SKM-1 treated with dmso at 0.1 percent for 144 hours (cell line): ENCODE results near the gene ARSG.
"Not testable (repeated sequence)": the region's sequence is repeated elsewhere in the genome, so short reads cannot be mapped to it uniquely, and the experiment has no call there.

ENCODE experiments used
- DNase-seq: peaks from one replicate; lab custom pipeline; 2025; ENCODE audit not compliant: unreplicated experiment; lab: John Stamatoyannopoulos, UW

ARSG gene

DNA sequence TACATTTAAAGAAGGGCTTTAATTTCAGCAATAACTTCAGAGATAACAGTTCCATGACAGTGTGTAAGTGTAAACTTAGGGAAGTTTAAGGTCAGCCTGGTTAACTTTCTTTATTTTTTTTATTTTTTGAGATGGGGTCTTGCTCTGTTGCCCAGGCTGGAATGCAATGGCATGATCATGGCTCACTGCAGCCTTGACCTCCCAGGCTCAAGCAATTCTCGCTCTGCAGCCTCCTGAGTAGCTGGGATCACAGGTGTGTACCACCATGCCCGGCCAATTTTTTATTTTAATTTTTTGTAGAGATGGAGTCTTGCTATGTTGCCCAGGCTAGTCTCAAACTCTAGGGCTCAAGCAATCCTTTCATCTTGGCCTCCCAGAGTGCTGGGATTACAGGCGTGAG is 15.0 kb upstream of the ARSG start:
- DNase-seq, result not testable (repeated sequence)

DNA sequence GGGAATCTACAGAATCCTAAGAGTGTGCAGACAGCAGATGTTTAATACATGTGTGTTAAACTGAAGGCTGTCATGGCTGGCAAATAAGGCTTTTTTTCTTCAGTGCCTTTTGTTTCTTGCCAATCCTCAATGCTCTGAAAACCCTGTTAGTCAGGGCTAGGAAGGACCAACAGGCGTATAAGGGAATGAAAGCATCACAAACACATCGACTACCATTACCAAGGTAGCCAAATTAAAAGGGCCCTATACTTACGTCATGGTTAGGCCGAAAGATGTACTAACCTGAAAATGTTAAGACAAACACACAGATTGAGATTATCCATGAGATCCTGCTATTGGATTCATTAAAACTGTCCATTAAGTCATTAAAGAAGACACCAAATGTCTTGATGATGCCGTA is 13.5 kb upstream of the ARSG start:
- DNase-seq, result no peak

DNA sequence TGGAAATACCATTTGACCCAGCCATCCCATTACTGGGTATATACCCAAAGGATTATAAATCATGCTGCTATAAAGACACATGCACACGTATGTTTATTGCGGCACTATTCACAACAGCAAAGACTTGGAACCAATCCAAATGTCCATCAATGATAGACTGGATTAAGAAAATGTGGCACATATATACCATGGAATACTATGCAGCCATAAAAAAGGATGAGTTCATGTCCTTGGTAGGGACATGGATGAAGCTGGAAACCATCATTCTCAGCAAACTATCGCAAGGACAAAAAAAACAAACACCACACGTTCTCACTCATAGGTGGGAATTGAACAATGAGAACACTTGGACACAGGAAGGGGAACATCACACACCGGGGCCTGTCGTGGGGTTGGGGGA is 9.3 kb upstream of the ARSG start:
- DNase-seq, result not testable (repeated sequence)

DNA sequence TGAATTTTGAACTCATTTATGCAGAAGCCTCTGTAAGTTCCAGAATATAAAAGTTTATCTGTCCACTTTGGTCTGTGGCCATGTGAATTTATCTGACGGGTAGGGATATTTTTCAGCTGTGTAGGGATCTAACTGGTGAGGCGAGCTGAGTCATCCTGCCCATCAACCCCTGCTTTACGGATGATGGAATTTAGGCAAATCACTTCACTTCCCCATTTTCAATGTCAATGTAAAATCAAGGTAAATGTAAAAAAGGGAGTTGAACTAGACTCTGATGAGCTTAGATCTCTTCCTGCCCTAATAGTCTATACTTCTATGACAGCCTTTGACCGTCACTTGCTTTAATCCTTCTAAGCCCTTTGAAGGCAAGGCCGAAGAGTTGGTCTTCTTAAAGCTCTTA is 2.9 kb upstream of the ARSG start:
- peak; percentile 49 for DNase-seq

DNA sequence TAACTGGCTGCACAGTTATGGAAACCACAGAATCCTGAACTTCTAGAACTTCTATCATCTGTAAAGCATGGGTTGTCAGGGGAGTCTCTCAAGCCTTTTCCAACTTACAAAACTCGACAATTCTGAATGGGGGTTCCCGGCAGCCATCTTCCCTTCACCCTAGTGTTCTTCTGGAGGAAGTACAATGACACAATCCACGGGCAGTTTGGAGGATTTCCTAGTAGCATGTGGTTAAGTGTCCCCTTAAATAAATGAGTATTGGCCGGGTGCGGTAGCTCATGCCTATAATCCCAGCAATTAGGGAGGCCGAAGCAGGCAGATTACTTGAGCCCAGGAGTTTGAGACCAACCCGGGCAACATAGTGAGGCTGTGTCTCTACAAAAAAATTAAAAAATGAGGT is 2.5 kb upstream of the ARSG start:
- peak; percentile 21 for DNase-seq

DNA sequence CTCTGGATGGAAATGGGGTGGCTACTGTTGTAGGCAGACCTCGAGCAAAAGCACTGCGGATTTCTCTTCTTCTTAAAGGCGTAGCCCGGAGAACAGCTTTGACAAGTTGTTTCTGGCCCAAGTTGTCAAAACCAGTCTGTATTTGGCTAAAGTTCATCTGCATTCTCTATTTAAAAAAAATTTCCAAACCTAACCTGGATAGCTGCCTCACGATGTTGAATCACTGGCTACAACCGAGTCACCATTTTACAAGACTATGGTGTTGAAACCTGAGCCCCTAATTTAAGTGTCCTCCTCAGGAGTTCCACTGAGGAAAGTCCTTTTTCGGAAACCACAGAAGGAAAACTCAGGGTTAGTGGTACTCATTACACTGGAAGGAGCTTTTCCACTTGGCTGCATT is 1.8 kb upstream of the ARSG start:
- DNase-seq, result no peak

DNA sequence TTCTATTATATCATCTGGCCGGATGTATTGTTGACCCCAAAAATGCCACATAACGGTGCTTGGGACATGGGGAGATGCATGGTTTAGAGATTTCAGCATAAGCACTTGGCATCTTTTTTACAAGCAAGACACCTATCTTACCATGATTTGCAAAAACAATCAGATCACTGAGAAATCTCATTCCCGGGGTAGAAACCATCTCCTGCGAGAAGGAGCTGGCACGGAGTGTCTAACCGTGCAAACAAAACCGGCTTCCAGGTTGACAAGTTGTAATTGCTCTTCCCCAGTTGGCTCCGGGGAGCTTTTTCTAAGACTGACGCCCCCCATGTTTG is 1.4 kb upstream of the ARSG start:
- no peak for DNase-seq

DNA sequence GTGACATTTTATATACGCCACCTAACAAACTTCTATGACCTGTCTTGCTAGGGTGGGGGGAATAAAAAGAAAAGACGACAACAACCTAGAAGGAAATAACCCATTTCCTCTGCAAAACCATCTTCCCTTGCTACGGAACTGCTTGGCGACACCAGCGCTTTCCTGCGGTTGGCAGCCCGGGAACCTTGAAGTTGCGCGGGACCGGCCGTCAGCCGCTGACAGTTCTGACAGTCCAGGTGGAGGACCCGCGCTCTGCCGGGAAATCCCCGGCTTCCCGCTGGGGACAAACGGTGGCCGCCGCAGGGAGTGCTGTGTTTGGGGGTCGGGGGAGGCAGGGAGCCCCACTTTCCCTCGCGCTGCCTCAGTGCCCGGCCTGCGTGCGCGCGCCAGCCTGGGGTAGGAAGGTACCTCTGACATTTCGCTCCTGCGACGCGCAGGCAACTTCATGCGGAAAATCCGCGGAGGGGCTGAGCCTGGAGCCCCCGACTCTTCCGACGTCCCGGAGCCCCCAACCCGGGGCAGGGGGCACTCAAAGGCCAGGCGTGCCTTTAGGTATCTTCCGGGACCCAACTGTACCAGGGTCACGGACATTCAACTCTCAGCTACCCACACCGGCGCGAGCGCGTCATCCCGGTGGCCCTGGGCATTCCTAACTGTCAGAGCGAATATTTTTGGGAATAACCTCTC is 884 bp upstream of the ARSG start:
- no peak for DNase-seq

DNA sequence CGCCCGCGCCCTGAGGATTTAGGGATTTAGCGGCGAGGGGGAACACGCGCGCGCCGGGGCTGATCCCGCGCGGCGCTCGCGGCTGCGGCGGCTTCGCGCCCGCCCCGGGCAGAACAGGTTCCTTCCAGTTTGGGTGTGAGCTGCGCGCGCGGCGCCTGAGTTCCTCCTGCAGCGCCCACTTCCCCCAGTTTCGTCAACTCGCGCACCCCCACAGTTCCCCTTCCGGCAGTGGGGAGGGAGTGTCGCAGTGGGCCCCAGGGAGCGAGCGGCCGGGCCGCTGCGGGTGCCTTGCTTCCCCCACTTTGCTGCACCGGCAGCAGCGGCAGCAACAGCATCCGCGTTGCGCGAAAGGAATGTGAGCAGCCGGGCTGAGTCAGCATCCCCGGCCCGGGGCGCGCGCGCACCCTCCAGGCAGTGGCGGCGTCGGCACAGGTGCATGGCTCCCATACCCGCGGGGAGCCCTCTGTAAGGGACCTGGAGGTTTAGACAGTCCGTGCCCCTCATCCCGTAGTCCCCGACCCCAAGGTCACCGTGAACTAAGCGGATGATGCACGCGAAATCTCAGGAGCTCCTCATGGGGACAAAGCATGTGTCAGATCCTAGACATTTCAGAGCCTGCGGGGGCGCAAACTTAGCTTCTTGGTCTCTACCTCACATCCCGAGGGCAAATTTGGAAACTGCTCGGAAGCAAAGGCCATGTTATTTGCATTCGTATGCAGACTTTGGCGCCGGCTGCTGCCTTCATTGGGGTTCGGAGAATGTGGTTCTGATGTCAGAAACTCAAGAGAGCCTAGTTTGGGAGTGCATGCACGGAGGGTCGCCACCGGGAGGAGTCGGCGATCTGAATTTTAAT is 767 bp downstream of the ARSG start:
- peak; percentile 90 for DNase-seq

DNA sequence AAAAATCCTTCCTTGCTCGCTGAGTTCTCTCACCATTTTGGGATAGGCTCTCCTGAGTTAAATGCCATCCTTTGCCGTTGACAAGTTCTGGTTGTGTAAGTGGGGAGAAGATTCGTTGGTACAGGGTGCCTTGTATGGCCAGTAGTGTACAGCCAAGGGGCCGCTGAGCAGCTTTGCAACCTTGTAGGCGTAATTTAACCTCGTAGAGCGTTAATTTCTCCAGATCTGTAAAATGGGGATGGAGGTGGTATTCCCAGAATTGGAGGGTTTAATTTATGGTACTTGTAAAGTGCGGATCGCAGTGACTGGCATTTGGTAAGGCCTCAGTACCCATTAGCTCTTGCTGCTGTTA is 1.4 kb downstream of the ARSG start:
- no peak for DNase-seq

DNA sequence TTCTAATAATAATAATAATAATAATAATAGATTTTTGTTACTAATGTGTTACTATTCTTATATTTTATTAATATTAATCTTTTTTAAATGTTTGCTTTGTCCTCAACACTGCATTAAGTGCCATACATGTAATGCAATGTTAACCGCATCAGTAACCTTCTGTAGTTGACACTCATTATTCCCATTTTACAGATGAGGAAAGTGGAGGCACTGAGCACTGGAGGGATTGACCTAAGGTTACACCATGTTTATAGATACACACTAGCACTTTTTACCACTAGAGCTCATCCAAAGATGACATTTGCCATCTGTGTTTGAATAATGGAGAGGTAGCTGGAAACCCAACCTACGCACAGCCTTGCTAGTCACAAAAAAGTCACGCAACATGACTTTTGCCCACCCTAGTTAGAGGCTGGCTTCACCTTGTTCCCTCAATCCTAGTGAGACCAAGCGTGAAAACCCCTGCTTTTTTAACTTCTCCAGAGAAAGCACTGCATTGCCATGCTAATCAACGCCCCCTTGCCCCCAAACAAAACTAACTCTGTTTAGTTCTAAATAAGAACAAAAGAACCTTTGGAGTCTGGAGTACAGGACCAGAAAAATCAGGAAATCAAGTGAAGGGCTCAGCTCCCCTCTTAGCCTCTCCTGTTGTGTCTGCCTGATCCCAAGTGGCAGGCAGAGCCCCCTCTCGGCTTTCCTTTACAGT is 2.3 kb downstream of the ARSG start:
- DNase-seq, result no peak

DNA sequence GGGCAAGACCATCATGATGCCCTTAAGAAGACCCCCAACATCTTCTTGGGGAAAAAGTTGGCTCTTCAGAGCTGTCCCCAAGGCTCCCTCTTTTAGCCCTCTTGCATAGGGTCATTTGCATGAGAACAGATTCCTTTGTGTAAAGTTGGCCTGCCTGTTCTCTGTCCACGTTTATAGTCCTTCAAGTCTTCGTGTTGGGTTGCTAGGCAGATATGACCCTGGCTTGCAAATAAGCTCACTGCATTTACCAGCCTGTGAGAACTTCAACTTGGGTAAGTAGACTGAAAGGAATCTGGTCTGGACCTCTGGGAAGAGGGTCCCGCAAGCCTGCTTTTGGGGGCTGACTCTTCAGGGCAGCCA is 2.9 kb downstream of the ARSG start:
- DNase-seq, result no peak

DNA sequence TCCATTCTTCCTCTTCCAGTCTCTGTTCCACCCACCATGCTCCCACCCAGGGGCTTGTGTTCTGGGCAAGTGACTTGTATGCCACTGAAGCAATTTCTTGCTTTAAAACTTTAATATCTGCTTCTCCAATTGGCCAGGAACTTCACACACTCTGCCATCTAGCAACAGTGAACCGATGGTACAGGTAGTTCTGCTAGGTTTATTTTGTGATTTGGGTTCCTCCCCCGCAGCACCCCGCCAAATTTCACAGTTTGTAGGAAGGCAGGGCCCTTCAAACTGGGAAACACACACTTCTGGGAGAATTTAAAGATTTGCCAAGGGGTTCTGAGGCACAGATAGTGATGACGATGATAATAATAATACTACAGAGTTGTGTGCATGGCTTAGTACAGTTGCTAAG is 3.3 kb downstream of the ARSG start:
- no peak for DNase-seq

DNA sequence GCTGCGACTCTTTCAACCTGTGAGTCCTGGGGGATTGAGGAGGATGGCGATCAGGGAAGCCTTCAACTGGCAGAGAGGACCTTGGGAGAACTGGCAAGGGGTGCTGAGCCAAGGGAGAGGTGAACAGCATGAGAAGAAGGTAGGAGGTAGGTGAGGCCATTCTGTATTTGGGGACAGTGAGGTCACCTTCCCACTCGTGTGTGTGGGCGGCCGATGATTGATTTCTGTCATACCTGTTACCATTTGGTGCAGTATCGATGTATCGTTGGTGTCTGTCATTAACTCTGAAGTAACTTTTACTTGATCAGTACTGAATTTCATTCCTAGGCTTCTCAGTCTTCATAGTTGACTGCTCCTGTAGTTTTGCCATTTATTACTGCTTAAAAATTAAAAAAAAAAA is 3.8 kb downstream of the ARSG start:
- no peak for DNase-seq

DNA sequence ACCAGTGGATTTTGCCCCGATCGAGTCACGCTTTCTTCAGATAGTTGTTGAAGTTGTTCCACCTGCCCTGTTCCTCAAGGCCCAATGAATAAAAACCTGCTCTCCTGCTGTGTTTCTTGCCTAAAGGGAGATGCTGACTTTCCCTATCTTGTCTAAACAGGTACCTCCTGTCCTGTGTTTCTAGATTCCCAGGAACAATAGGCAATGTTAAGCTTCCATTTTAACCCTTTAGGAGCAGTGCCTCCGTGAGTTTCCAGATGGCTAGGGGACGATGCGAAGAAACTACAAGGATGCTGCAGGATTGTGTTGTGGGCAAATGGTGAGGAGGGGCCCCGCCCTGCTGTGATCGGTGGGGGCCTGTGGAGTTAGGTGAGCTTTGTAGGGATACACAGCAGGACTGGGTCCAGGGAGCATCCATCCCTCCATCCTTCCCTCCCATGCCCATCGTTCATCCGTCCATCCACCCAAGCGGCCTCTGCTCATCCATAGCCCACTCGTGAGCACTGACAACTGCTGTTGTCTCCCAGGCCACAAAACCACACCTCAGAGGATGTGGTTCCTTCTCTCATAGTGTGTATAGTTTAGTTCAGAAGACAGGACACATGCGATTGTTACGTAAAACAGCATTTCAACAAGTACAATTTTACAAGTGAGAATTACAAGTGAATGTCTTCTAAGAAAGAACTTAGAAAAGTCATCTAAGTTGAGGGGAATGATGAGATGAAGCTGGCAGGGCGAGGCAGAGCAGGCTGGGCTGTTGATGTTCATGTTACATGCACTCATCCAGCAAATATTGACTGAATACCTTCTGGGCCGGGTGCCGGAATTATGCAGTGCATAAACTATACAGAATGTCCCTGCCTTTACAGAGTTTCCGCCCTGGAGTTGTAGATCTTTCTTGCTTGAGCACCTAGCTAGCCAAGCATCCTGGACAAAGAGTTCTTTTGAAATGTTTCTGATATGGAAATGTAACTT is 5.2 kb downstream of the ARSG start:
- DNase-seq, result no peak

DNA sequence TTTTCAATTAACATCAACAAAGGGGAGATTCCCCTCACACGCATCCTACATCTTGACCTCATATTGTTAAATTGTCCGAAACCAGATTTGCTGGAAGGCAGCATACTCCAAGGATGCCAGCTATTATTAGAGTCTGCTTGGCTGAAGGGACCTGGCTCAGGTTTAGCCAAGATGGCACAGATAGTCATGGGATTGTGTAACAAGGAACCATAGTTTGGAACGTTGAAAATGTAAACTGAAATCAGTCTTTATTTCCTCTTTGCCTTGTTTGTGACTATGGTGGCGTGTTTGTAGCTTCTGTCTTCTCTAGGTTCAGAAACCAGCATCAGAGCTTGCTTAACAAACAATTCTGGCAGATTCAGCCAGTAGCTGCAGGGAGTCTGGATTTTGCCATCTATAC is 5.9 kb downstream of the ARSG start:
- no peak for DNase-seq

DNA sequence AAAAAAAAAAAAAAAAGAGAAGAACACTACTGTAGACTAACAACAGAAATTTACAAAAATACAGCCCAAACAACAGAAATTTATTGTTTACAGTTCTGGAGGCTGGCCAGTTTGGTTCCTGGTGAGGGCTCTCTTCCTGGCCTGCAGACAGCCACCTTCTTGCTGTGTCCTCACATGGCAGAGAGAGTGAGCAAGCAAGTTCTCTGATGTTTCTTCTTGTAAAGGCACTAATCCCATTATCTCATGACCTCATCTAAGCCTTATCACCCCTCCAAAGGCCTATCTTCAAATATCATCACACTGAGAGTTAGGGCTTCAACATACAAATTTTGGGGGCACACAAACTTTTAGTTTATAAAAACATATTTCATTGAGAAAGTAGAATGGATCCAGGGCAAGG is 7.3 kb downstream of the ARSG start:
- DNase-seq, result no peak

DNA sequence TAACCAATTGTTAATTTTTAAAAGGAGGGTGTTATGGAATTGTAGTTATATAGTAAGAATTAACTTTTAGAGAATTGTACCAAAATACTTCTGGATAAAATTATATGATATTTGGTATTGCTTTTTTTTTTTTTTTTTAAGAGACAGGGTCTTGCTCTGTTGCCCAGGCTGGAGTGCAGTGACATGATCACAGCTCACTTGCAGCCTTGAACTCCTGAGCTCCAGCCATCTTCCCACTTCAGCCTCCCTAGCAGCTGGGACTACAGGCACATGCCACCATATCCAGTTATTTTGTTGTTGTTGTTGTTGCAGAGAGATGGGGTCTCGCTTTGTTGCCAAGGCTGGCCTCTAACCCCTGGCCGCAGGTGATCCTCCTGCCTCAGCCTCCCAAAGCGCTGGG is 8.5 kb downstream of the ARSG start:
- no peak for DNase-seq

DNA sequence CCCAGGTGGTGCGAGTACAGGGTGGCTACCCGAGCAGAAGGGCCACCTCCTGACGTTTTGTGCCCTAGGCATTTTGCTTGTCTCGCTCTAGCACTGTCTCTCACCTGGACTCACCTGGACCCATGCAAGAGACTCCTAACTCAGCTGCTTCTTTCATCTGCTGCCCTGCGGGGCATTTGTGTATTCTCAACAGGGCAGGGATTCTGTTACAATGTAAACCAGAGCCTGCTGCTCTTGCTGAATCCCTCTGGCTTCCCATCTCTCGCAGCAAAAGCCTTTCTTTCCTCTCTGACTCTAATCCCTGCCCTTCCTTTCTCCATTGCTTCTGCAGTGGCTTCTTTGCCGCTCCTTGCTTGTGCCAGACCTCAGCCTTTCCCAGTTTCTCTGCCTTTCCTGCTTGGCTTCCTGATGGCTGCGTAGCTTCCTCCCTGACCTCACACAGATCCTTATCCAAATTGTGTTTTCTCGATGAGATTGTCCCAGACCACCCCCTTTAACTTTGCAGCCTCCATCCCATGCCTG is 10.2 kb downstream of the ARSG start:
- DNase-seq, result no peak

DNA sequence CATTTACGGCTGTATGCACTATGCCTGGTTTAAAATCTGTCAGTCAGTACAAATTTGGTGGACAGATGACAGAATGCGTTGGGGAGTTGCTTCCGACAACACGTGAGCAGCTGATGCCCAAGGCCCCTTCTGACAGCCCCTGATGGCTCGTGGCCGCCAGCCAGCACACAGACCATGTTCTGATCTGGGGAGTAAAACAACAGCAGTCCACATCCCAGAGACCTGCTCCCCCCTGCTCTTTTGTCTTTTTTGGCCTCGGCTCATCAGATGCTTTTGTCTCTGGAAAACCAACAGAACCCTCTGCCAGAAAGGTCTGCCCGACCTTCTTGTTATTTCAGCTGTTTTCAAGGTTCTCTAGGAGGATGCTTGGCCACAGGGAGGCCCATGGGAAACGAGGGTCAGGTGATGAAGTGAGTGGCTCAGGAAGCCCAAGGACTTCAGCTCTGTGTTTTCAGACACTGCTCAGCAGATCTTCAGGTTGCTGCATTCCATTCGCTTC is 10.8 kb downstream of the ARSG start:
- DNase-seq, result no peak

DNA sequence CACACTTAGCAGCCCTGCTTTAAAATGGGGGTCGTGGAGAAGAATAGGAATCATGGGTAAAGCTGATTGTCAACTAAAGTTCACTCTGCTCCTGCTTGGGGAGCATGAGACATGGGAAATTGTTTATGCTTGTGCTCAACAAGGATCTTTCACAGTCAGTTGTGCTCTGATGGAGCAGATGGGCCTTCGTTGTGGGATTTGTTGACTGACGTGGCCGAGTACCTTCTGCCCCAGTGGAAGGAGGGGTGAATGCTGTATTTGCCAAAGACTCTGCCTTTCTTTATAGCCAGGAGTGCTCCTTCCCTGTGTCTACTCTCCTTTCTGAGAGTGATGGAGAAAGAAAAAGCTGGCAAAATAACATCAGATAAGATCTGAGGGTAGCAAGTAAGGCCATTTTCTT is 11.4 kb downstream of the ARSG start:
- DNase-seq, result no peak
